Trophoblast cell (in vitro differentiated cells and primary cell): ENCODE measurements around the gene CLIP2.

Source experiments
- DNase-seq, 2 donors: peaks; one replicate each; pipeline ENCODE4 v3.0.0-alpha.2; 2016
- H2AFZ ChIP-seq: 2 replicates; pipeline ENCODE4 v1.6.1; 2013; ENCODE audit warnings: low read length, moderate library complexity, mild to moderate bottlenecking; ENCODE audit not compliant: insufficient read depth, poor library complexity
- H2AK5ac ChIP-seq: 2 replicates; pipeline ENCODE4 v1.6.1; 2013; ENCODE audit warnings: mild to moderate bottlenecking, low read length
- H2BK120ac ChIP-seq: 2 replicates; pipeline ENCODE4 v1.6.1; 2013; ENCODE audit warnings: low read length, mild to moderate bottlenecking, moderate library complexity; ENCODE audit not compliant: insufficient read depth, poor library complexity
- H2BK12ac ChIP-seq: 2 replicates; pipeline ENCODE4 v1.6.1; 2013; ENCODE audit warnings: mild to moderate bottlenecking, low read length, moderate library complexity
- H2BK5ac ChIP-seq: 2 replicates; pipeline ENCODE4 v1.6.1; 2013; ENCODE audit warnings: low read length, low read depth, moderate library complexity, mild to moderate bottlenecking; ENCODE audit not compliant: poor library complexity
- H3K14ac ChIP-seq: 2 replicates; pipeline ENCODE4 v1.6.1; 2013; ENCODE audit warnings: mild to moderate bottlenecking, low read length
- H3K18ac ChIP-seq: 2 replicates; pipeline ENCODE4 v1.6.1; 2013; ENCODE audit warnings: mild to moderate bottlenecking, low read length
- H3K23ac ChIP-seq: 2 replicates; pipeline ENCODE4 v1.6.1; 2013; ENCODE audit warnings: low read length
- H3K27ac ChIP-seq: 2 replicates; pipeline ENCODE4 v1.5.1; 2013; ENCODE audit warnings: low read depth, mild to moderate bottlenecking, inconsistent platforms, low read length, moderate library complexity
- H3K27me3 ChIP-seq: 2 replicates; pipeline ENCODE4 v1.6.1; 2013; ENCODE audit warnings: inconsistent platforms, mild to moderate bottlenecking, low read length, moderate library complexity; ENCODE audit not compliant: insufficient read depth
- H3K36me3 ChIP-seq, 2 experiments: 1 replicate in 1 of 2; 2 replicates in 1 of 2; pipeline ENCODE4 v1.6.1; 2013; ENCODE audit warnings: low read length in 2 of 2, mild to moderate bottlenecking in 2 of 2, moderate library complexity in 1 of 2; ENCODE audit not compliant: insufficient read depth in 2 of 2, control insufficient read depth in 1 of 2
- H3K4ac ChIP-seq: 2 replicates; pipeline ENCODE4 v1.6.1; 2013; ENCODE audit warnings: low read depth, mild to moderate bottlenecking, low read length, moderate library complexity
- H3K4me1 ChIP-seq, 2 experiments: 1 replicate in 1 of 2; 2 replicates in 1 of 2; pipeline ENCODE4 v1.6.1; 2013; ENCODE audit warnings: low read length in 2 of 2, mild to moderate bottlenecking in 2 of 2, moderate library complexity in 1 of 2; ENCODE audit not compliant: insufficient read depth in 2 of 2, control insufficient read depth in 1 of 2
- H3K4me2 ChIP-seq: 2 replicates; pipeline ENCODE4 v1.6.1; 2013; ENCODE audit warnings: inconsistent platforms, mild to moderate bottlenecking, low read length, moderate library complexity
- H3K4me3 ChIP-seq: 2 replicates; pipeline ENCODE4 v1.5.1; 2013; ENCODE audit warnings: mild to moderate bottlenecking, low read depth, low read length, inconsistent platforms
- H3K79me1 ChIP-seq: one replicate; pipeline ENCODE4 v1.6.1; 2013; ENCODE audit warnings: low read length
- H3K79me2 ChIP-seq: 2 replicates; pipeline ENCODE4 v1.6.1; 2013; ENCODE audit warnings: low read length, mild to moderate bottlenecking; ENCODE audit not compliant: control insufficient read depth, insufficient read depth, poor library complexity
- H3K9ac ChIP-seq: 2 replicates; pipeline ENCODE4 v1.6.1; 2013; ENCODE audit warnings: mild to moderate bottlenecking, low read length
- H3K9me3 ChIP-seq: 2 replicates; pipeline ENCODE4 v1.6.1; 2013; ENCODE audit warnings: low read depth, mild to moderate bottlenecking, control low read depth, inconsistent platforms, low read length; ENCODE audit not compliant: insufficient read depth
- H4K12ac ChIP-seq: 2 replicates; pipeline ENCODE4 v1.6.1; 2013; ENCODE audit warnings: low read depth, mild to moderate bottlenecking, low read length, moderate library complexity
- H4K8ac ChIP-seq: 2 replicates; pipeline ENCODE4 v1.6.1; 2013; ENCODE audit warnings: low read depth, mild to moderate bottlenecking, low read length, moderate library complexity
- H4K91ac ChIP-seq: one replicate; pipeline ENCODE4 v1.6.1; 2013; ENCODE audit warnings: low read depth, mild to moderate bottlenecking, low read length, moderate library complexity
- WGBS: extraction: QIAGEN DNeasy Blood & Tissue Kit; methylation state at CpG from one replicate; pipeline ENCODE4 v1.1.7; 2013; ENCODE audit warnings: missing lambda C conversion rate; ENCODE audit not compliant: insufficient read length, insufficient coverage; ENCODE audit errors: extremely low coverage; 5-methylcytosine and 5-hydroxymethylcytosine counted together

CLIP2 gene

GRCh38 chr7:74332373-74333176, 43.4 kb downstream of the CLIP2 start:
- DNase-seq = no peak
- Histone ChIP-seq H2BK12ac (no peak overlapping the region), H3K36me3 (no peaks in the 10 kb centered on the region)

DNA sequence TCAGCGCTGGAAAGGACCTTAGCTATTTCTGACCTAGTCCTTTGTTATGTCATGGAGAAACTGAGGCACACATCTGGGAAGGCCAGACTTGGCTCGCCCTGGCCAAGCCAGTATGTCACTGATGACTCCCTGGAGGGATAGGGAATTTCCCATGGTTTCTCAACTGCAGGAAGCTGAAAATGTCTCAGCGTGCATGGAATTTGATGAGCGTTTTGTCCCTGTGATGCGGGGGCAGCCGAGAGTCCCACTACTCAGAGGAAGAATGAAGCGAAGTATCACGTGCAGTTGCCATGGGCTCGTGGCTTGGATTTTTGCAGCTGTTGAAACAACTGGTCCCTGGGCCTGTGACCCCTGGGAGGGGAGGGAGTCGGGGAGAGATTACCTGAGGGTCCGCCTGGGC, 44.8 kb downstream of the CLIP2 start:
- no CpG with 5 or more reads among the region's 11 CpGs for WGBS
- Histone ChIP-seq H3K4me1 (no peaks in the 10 kb centered on the region), H2BK12ac (no peak overlapping the region), H3K79me2 (no peaks in the 10 kb centered on the region), H3K4me3 (no peak overlapping the region), H3K79me1 (no peaks in the 10 kb centered on the region), H3K27me3 (no peaks in the 10 kb centered on the region), H4K91ac (no peak overlapping the region), H3K9ac (no peak overlapping the region), H4K8ac (no peak overlapping the region), H3K14ac (no peak overlapping the region), H4K12ac (no peak overlapping the region), H3K9me3 (no peaks in the 10 kb centered on the region), H2AK5ac (no peak overlapping the region), H3K4me2 (no peak overlapping the region), H2AFZ (no peak overlapping the region), H3K36me3 (no peaks in the 10 kb centered on the region), H3K23ac (no peak overlapping the region), H3K27ac (no peak overlapping the region), H2BK120ac (no peak overlapping the region), H3K4ac (no peak overlapping the region), H3K18ac (no peak overlapping the region), H2BK5ac (no peak overlapping the region)
- peak; percentile 47 to 49 for DNase-seq

More at GRCh38 chr7:74332373-74333176, 43.4 kb downstream of the CLIP2 start:
- no peak overlapping the region for H4K8ac ChIP-seq
- H3K27ac ChIP-seq = no peak overlapping the region
- H2AK5ac ChIP-seq = no peak overlapping the region
- H3K79me2 ChIP-seq = no peaks in the 10 kb centered on the region
- no peak overlapping the region for H2BK5ac ChIP-seq
- no peak overlapping the region for H4K12ac ChIP-seq
- no peak overlapping the region for H2BK120ac ChIP-seq
- no peaks in the 10 kb centered on the region for H3K9me3 ChIP-seq
- H3K4me1 ChIP-seq = no peaks in the 10 kb centered on the region
- WGBS = no CpG with 5 or more reads among the region's 17 CpGs
- no peak overlapping the region for H3K4me3 ChIP-seq
- no peak overlapping the region for H2AFZ ChIP-seq
- H3K27me3 ChIP-seq = no peaks in the 10 kb centered on the region
- H3K18ac ChIP-seq = no peak overlapping the region
- H3K9ac ChIP-seq = no peak overlapping the region
- no peak overlapping the region for H4K91ac ChIP-seq
- no peak overlapping the region for H3K4ac ChIP-seq
- H3K79me1 ChIP-seq = no peaks in the 10 kb centered on the region
- H3K23ac ChIP-seq = no peak overlapping the region
- no peak overlapping the region for H3K4me2 ChIP-seq
- H3K14ac ChIP-seq = no peak overlapping the region

- Histone ChIP-seq H4K12ac (no peak overlapping the region), H2BK5ac (no peak overlapping the region), H3K4me1 (no peaks in the 10 kb centered on the region), H3K14ac (no peak overlapping the region), H4K91ac (no peak overlapping the region), H3K36me3 (no peaks in the 10 kb centered on the region), H3K79me2 (no peaks in the 10 kb centered on the region), H3K9me3 (no peaks in the 10 kb centered on the region), H3K27me3 (no peaks in the 10 kb centered on the region), H3K18ac (no peak overlapping the region), H2BK120ac (no peak overlapping the region), H2AK5ac (no peak overlapping the region), H3K79me1 (no peaks in the 10 kb centered on the region), H2AFZ (no peak overlapping the region), H3K4me3 (no peak overlapping the region), H3K4ac (no peak overlapping the region), H3K23ac (no peak overlapping the region), H3K4me2 (no peak overlapping the region), H2BK12ac (no peak overlapping the region), H3K9ac (no peak overlapping the region), H4K8ac (no peak overlapping the region), H3K27ac (no peak overlapping the region)
- DNase-seq = no peak
- WGBS = no CpG with 5 or more reads among the region's 9 CpGs
Measured at GRCh38 chr7:74337926-74338325, 48.7 kb downstream of the CLIP2 start.

- Histone ChIP-seq H3K4me3 (no peak overlapping the region), H3K14ac (no peak overlapping the region), H3K36me3 (no peaks in the 10 kb centered on the region), H3K4me2 (no peak overlapping the region), H2BK12ac (no peak overlapping the region), H3K79me1 (no peaks in the 10 kb centered on the region), H3K23ac (no peak overlapping the region), H3K18ac (no peak overlapping the region), H3K27ac (no peak overlapping the region), H3K4me1 (no peaks in the 10 kb centered on the region), H2AK5ac (no peak overlapping the region), H4K91ac (no peak overlapping the region), H3K9ac (no peak overlapping the region), H2AFZ (no peak overlapping the region), H2BK120ac (no peak overlapping the region), H2BK5ac (no peak overlapping the region), H3K9me3 (no peaks in the 10 kb centered on the region), H3K4ac (no peak overlapping the region), H4K8ac (no peak overlapping the region), H3K27me3 (no peaks in the 10 kb centered on the region), H3K79me2 (no peaks in the 10 kb centered on the region), H4K12ac (no peak overlapping the region)
- WGBS = no CpG with 5 or more reads among the region's 52 CpGs
- no peak for DNase-seq
Measured at GRCh38 chr7:74338366-74339108, 49.3 kb downstream of the CLIP2 start.
